ENCODE data around the gene HDAC9.

HDAC9 gene

DNA sequence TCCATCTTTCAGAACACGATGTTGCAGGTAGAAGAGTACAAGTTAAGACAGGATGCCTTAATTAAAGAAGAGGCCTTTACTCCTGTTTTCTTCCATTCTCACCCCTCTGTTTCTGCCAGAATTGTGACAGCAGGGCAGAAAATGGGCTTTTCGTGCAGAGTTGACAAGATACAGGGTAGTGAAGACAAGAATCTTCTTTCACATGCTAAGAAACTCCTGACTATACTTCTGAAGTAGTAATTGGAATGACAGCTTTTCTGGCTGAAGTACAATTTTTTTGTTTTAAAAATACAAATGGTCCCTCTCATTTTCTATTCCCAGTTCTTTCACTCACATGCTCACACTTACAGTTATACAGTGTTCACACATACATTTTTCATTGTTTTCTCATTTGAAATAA, 22.1 kb downstream of the HDAC9 start:
- no peak for DNase-seq (ENCODE audit: low read depth, low spot score)
- no peak for TF ChIP-seq ZNF274 (IDR thresholded peaks at IDR 0.05; ENCODE audit: low read depth, low read length)
- no peak for TF ChIP-seq YY1 (IDR thresholded peaks at IDR 0.05; ENCODE audit: insufficient read depth, insufficient read length)
- TF ChIP-seq SUZ12 (IDR thresholded peaks at IDR 0.05; ENCODE audit: extremely low read depth, insufficient read depth, insufficient read length): no peak
- no peaks in the 10 kb centered on the region for H3K36me3 ChIP-seq (ENCODE audit: insufficient read depth, insufficient read length, low read length)
- no peaks in the 10 kb centered on the region for H3K4me1 ChIP-seq (ENCODE audit: insufficient read depth, insufficient read length)
- no peak overlapping the region for H3K4me3 ChIP-seq (ENCODE audit: insufficient read length, low read depth)
- H3K27me3 ChIP-seq (ENCODE audit: insufficient read depth, insufficient read length): no peaks in the 10 kb centered on the region
- no peak overlapping the region for H3K9ac ChIP-seq (ENCODE audit: insufficient read length, low read depth)
- no peaks in the 10 kb centered on the region for H3K9me3 ChIP-seq (ENCODE audit: insufficient read depth, low read length)

- H3K9ac ChIP-seq (ENCODE audit: insufficient read length, low read depth): no peak overlapping the region
- H3K4me3 ChIP-seq (ENCODE audit: insufficient read length, low read depth): no peak overlapping the region
- no peaks in the 10 kb centered on the region for H3K4me1 ChIP-seq (ENCODE audit: insufficient read depth, insufficient read length)
Observed at GRCh38 chr7:18518555-18518954, 23.0 kb downstream of the HDAC9 start.

GRCh38 chr7:18520450-18521235, 25.1 kb downstream of the HDAC9 start:
- DNase-seq (ENCODE audit: low read depth, low spot score): no peak
- H3K4me3 ChIP-seq (ENCODE audit: insufficient read length, low read depth): no peak overlapping the region

More at GRCh38 chr7:18518555-18518954, 23.0 kb downstream of the HDAC9 start:
- Histone ChIP-seq H3K27me3 (ENCODE audit: insufficient read depth, insufficient read length) (no peaks in the 10 kb centered on the region), H3K9me3 (ENCODE audit: insufficient read depth, low read length) (no peaks in the 10 kb centered on the region), H3K36me3 (ENCODE audit: insufficient read depth, insufficient read length, low read length) (no peaks in the 10 kb centered on the region)
- no peak for DNase-seq (ENCODE audit: low read depth, low spot score)
- TF ChIP-seq YY1 (IDR thresholded peaks at IDR 0.05; ENCODE audit: insufficient read depth, insufficient read length): no peak
- TF ChIP-seq ZNF274 (IDR thresholded peaks at IDR 0.05; ENCODE audit: low read depth, low read length): no peak
- no peak for TF ChIP-seq SUZ12 (IDR thresholded peaks at IDR 0.05; ENCODE audit: extremely low read depth, insufficient read depth, insufficient read length)

DNA sequence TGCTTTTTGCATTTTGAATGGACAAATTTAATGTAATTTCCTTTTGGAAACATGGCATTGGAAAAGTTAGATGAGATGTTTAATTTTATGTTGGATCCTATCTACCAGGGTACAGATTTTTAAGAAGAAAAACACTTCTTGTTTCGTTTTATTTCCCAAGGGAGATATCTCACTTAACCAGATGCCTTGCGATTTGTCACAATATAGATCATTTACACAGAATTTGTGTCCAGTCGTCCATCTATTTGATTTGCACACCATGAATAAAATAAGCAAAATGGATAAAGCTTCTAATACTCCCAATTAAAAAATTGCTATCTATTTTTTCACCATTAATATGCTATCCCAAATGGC, 25.7 kb downstream of the HDAC9 start:
- H3K4me3 ChIP-seq (ENCODE audit: insufficient read length, low read depth): no peak overlapping the region

More at GRCh38 chr7:18520450-18521235, 25.1 kb downstream of the HDAC9 start:
- Histone ChIP-seq H3K4me1 (ENCODE audit: insufficient read depth, insufficient read length) (no peaks in the 10 kb centered on the region), H3K9ac (ENCODE audit: insufficient read length, low read depth) (no peak overlapping the region), H3K36me3 (ENCODE audit: insufficient read depth, insufficient read length, low read length) (no peaks in the 10 kb centered on the region), H3K27me3 (ENCODE audit: insufficient read depth, insufficient read length) (no peaks in the 10 kb centered on the region), H3K9me3 (ENCODE audit: insufficient read depth, low read length) (no peaks in the 10 kb centered on the region)
- no peak for TF ChIP-seq ZNF274 (IDR thresholded peaks at IDR 0.05; ENCODE audit: low read depth, low read length)
- TF ChIP-seq SUZ12 (IDR thresholded peaks at IDR 0.05; ENCODE audit: extremely low read depth, insufficient read depth, insufficient read length): no peak
- TF ChIP-seq YY1 (IDR thresholded peaks at IDR 0.05; ENCODE audit: insufficient read depth, insufficient read length): no peak

GRCh38 chr7:18521945-18522566, 26.5 kb downstream of the HDAC9 start:
- no peak for TF ChIP-seq SUZ12 (IDR thresholded peaks at IDR 0.05; ENCODE audit: extremely low read depth, insufficient read depth, insufficient read length)
- no peaks in the 10 kb centered on the region for H3K27me3 ChIP-seq (ENCODE audit: insufficient read depth, insufficient read length)
- H3K4me1 ChIP-seq (ENCODE audit: insufficient read depth, insufficient read length): no peaks in the 10 kb centered on the region
- no peak overlapping the region for H3K9ac ChIP-seq (ENCODE audit: insufficient read length, low read depth)
- DNase-seq (ENCODE audit: low read depth, low spot score): no peak
- H3K9me3 ChIP-seq (ENCODE audit: insufficient read depth, low read length): no peaks in the 10 kb centered on the region
- no peak overlapping the region for H3K4me3 ChIP-seq (ENCODE audit: insufficient read length, low read depth)
- no peaks in the 10 kb centered on the region for H3K36me3 ChIP-seq (ENCODE audit: insufficient read depth, insufficient read length, low read length)

More for the DNA sequence above, 25.7 kb downstream of the HDAC9 start:
- Histone ChIP-seq H3K9me3 (ENCODE audit: insufficient read depth, low read length) (no peaks in the 10 kb centered on the region), H3K27me3 (ENCODE audit: insufficient read depth, insufficient read length) (no peaks in the 10 kb centered on the region), H3K36me3 (ENCODE audit: insufficient read depth, insufficient read length, low read length) (no peaks in the 10 kb centered on the region), H3K9ac (ENCODE audit: insufficient read length, low read depth) (no peak overlapping the region), H3K4me1 (ENCODE audit: insufficient read depth, insufficient read length) (no peaks in the 10 kb centered on the region)
- no peak for TF ChIP-seq YY1 (IDR thresholded peaks at IDR 0.05; ENCODE audit: insufficient read depth, insufficient read length)
- no peak for TF ChIP-seq ZNF274 (IDR thresholded peaks at IDR 0.05; ENCODE audit: low read depth, low read length)
- TF ChIP-seq SUZ12 (IDR thresholded peaks at IDR 0.05; ENCODE audit: extremely low read depth, insufficient read depth, insufficient read length): no peak
- DNase-seq (ENCODE audit: low read depth, low spot score): no peak

DNA sequence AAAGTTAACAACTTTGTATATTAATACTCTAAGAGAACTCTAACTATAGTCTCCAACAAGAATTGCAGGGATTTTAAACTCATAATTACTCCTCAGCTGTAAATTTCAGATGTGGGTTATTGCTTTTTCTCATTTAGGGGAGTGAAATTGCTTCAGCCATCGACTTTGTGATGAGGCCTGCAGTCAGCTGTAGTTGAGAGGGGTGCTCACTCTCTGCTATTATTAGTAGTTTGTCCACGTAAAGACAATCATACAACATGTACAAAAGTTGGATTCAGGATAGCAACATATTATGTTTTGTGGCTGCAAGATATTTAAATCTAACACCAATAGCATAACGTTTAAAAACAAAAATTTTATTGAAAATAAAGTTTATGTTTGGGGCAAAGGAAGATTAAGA, 28.7 kb downstream of the HDAC9 start:
- no peak for DNase-seq (ENCODE audit: low read depth, low spot score)
- TF ChIP-seq YY1 (IDR thresholded peaks at IDR 0.05; ENCODE audit: insufficient read depth, insufficient read length): no peak
- TF ChIP-seq SUZ12 (IDR thresholded peaks at IDR 0.05; ENCODE audit: extremely low read depth, insufficient read depth, insufficient read length): no peak
- H3K4me3 ChIP-seq (ENCODE audit: insufficient read length, low read depth): no peak overlapping the region
- H3K36me3 ChIP-seq (ENCODE audit: insufficient read depth, insufficient read length, low read length): no peaks in the 10 kb centered on the region
- H3K4me1 ChIP-seq (ENCODE audit: insufficient read depth, insufficient read length): no peaks in the 10 kb centered on the region
- no peak overlapping the region for H3K9ac ChIP-seq (ENCODE audit: insufficient read length, low read depth)
- H3K9me3 ChIP-seq (ENCODE audit: insufficient read depth, low read length): no peaks in the 10 kb centered on the region
- H3K27me3 ChIP-seq (ENCODE audit: insufficient read depth, insufficient read length): no peaks in the 10 kb centered on the region

- H3K9ac ChIP-seq (ENCODE audit: insufficient read length, low read depth): no peak overlapping the region
- H3K9me3 ChIP-seq (ENCODE audit: insufficient read depth, low read length): no peaks in the 10 kb centered on the region
- H3K4me3 ChIP-seq (ENCODE audit: insufficient read length, low read depth): no peak overlapping the region
- TF ChIP-seq SUZ12 (IDR thresholded peaks at IDR 0.05; ENCODE audit: extremely low read depth, insufficient read depth, insufficient read length): no peak
- TF ChIP-seq ZNF274 (IDR thresholded peaks at IDR 0.05; ENCODE audit: low read depth, low read length): no peak
- TF ChIP-seq YY1 (IDR thresholded peaks at IDR 0.05; ENCODE audit: insufficient read depth, insufficient read length): no peak
- DNase-seq (ENCODE audit: low read depth, low spot score): no peak
- no peaks in the 10 kb centered on the region for H3K4me1 ChIP-seq (ENCODE audit: insufficient read depth, insufficient read length)
- no peaks in the 10 kb centered on the region for H3K36me3 ChIP-seq (ENCODE audit: insufficient read depth, insufficient read length, low read length)
- no peaks in the 10 kb centered on the region for H3K27me3 ChIP-seq (ENCODE audit: insufficient read depth, insufficient read length)
Observed at GRCh38 chr7:18526368-18526878, 30.9 kb downstream of the HDAC9 start.
